K562 (cell line): ENCODE results near the gene EGFR. TPM values are rescaled to one million over a fixed set of nuclear protein-coding genes. Genes with fewer than 3 reads are reported as not detected.

Experiments used
- ATAC-seq: fragments of 200-7000 bp; cut with Tn5 transposase; 3 replicates; pipeline ENCODE4 v1.9.1; 2020; ENCODE audit warnings: moderate library complexity
- BruUV-seq: library from RNA; stranded (reverse); fragments of 400-500 nt; replicated peaks from 2 replicates; lab custom pipeline; 2021; lab: Mats Ljungman, UMichigan
- CTCF ChIA-PET: fragments of 300-600 bp; formaldehyde crosslinking; extraction: SDS; loops from one replicate; lab custom pipeline; 2021; ENCODE audit warnings: low intra/inter-chr PET ratio; lab: Yijun Ruan, JAX
- POLR2A ChIA-PET: fragments of 300-600, 350-650 bp; sonication (Branson Sonifier 250); formaldehyde crosslinking; extraction: SDS; loops from one replicate; lab custom pipeline; 2021; ENCODE audit warnings: antibody characterized with exemption, inconsistent platforms; lab: Yijun Ruan, JAX
- DNase-seq, 4 experiments: peaks; one replicate each; pipeline versions ENCODE4 v3.0.0 to v3.0.0-alpha.2; 2011 to 2018; ENCODE audit warnings: low spot score in 3 of 4, mixed read lengths in 3 of 4; ENCODE audit errors: extremely low read depth in 1 of 4
- FAIRE-seq: peaks from 2 replicates; lab custom pipeline; 2011; peaks lifted over from hg19 to GRCh38; lab: Jason Lieb, UNC
- H2AFZ ChIP-seq: 2 replicates; pipeline ENCODE4 v1.6.0; 2011; ENCODE audit warnings: low read depth, low read length, control low read depth, inconsistent platforms
- H3K27ac ChIP-seq: fragments of 200-600 bp; 3 replicates; pipeline ENCODE4 v1.8.0; 2011; ENCODE audit warnings: low read depth, mild to moderate bottlenecking, control low read depth, inconsistent platforms, low read length, moderate library complexity, mixed read lengths; ENCODE audit errors: extremely low read depth
- H3K27me3 ChIP-seq, 2 experiments: fragments of 300-600 bp in 1 of 2; 2 replicates in 1 of 2; 3 replicates in 1 of 2; pipeline versions ENCODE4 v1.6.0 to v1.8.0; 2011; ENCODE audit warnings: inconsistent platforms in 2 of 2, low read length in 2 of 2, mild to moderate bottlenecking in 1 of 2, mixed read lengths in 1 of 2, moderate library complexity in 1 of 2; ENCODE audit not compliant: control insufficient read depth in 2 of 2, insufficient read depth in 2 of 2
- H3K36me3 ChIP-seq: fragments of 300-600 bp; 3 replicates; pipeline ENCODE4 v1.8.0; 2011; ENCODE audit warnings: mild to moderate bottlenecking, low read length, inconsistent platforms; ENCODE audit not compliant: control insufficient read depth, insufficient read depth
- H3K4me1 ChIP-seq, 2 experiments: fragments of 200-600 bp in 1 of 2; replicated peaks in 1 of 2; 2 replicates in 1 of 2; 3 replicates in 1 of 2; pipeline versions ENCODE4 v1.5.1 to v1.8.0; 2011; ENCODE audit warnings: inconsistent platforms in 2 of 2, low read length in 2 of 2, mild to moderate bottlenecking in 1 of 2, mixed read lengths in 1 of 2, moderate library complexity in 1 of 2; ENCODE audit not compliant: control insufficient read depth in 2 of 2, insufficient read depth in 2 of 2
- H3K4me2 ChIP-seq: 2 replicates; pipeline ENCODE4 v1.6.1; 2011; ENCODE audit warnings: low read length, control low read depth, inconsistent platforms, mixed read lengths; ENCODE audit not compliant: insufficient read depth
- H3K4me3 ChIP-seq: fragments of 200-600 bp; sonication (generic), shearing (Covaris generic); 2 replicates; pipeline ENCODE4 v1.5.1; 2016; ENCODE audit warnings: control low read depth, inconsistent platforms
- H3K79me2 ChIP-seq: fragments of 200-600 bp; 3 replicates; pipeline ENCODE4 v1.8.0; 2011; ENCODE audit warnings: low read length, inconsistent platforms; ENCODE audit not compliant: control insufficient read depth, insufficient read depth
- H3K9ac ChIP-seq, 2 experiments: 2 replicates each; pipeline versions ENCODE4 v1.6.0 to v1.6.1; 2011; ENCODE audit warnings: low read depth in 2 of 2, low read length in 2 of 2, control low read depth in 1 of 2, inconsistent platforms in 1 of 2, mild to moderate bottlenecking in 1 of 2, mixed read lengths in 1 of 2; ENCODE audit not compliant: insufficient read depth in 1 of 2
- H3K9me1 ChIP-seq: one replicate; pipeline ENCODE4 v1.6.0; 2011; ENCODE audit warnings: inconsistent platforms, mild to moderate bottlenecking, low read length, moderate library complexity; ENCODE audit not compliant: control insufficient read depth, insufficient read depth
- H3K9me3 ChIP-seq: replicated peaks from 2 replicates; pipeline ENCODE4 v1.5.1; 2011; ENCODE audit warnings: low read depth, low read length, inconsistent platforms; ENCODE audit not compliant: control insufficient read depth, insufficient read depth
- H4K20me1 ChIP-seq: replicated peaks from 2 replicates; pipeline ENCODE4 v1.6.1; 2011; ENCODE audit warnings: low read length, inconsistent platforms, mixed read lengths; ENCODE audit not compliant: control insufficient read depth, insufficient read depth
- AFF4 ChIP-seq: sonication (generic); formaldehyde crosslinking; IDR thresholded peaks from 2 replicates; pipeline ENCODE4 v1.8.0; 2023; ENCODE audit warnings: mild to moderate bottlenecking, missing genetic modification reagents
- ILK ChIP-seq: fragments of 450-650 bp; IDR thresholded peaks from 2 replicates; pipeline ENCODE4 v1.6.1; 2016; ENCODE audit warnings: missing genetic modification characterization, low read depth, mild to moderate bottlenecking, missing compliant biosample characterization, moderate library complexity, borderline replicate concordance
- MLLT1 ChIP-seq, 2 experiments: fragments of 450-650 bp; IDR thresholded peaks; 2 replicates each; pipeline ENCODE4 v1.6.1; 2016
- SIN3B ChIP-seq: fragments of 450-650 bp; IDR thresholded peaks from 2 replicates; pipeline ENCODE4 v1.6.1; 2017; ENCODE audit warnings: low read depth, mild to moderate bottlenecking, moderate library complexity
- SPI1 ChIP-seq: IDR thresholded peaks from 2 replicates; pipeline ENCODE4 v1.6.1; 2011; ENCODE audit warnings: low read depth, low read length, control low read depth, borderline replicate concordance
- ZNF184 ChIP-seq: sonication (generic); formaldehyde crosslinking; IDR thresholded peaks from 2 replicates; pipeline ENCODE4 v1.5.0; 2020; ENCODE audit warnings: missing genetic modification reagents
- ZNF699 ChIP-seq: fragments of 250-450 bp; sonication (Bioruptor Pico); IDR thresholded peaks from 2 replicates; pipeline ENCODE4 v1.8.0; 2021; ENCODE audit warnings: mild to moderate bottlenecking, moderate library complexity; ENCODE audit not compliant: insufficient replicate concordance
- ZNF707 ChIP-seq: fragments of 250-450 bp; sonication (Bioruptor Pico); conservative IDR thresholded peaks from 2 replicates; pipeline ENCODE4 v1.8.0; 2022; ENCODE audit warnings: inconsistent platforms, mild to moderate bottlenecking, moderate library complexity
- WGBS: fragments of 100-300 bp; shearing (Covaris generic); methylation state at CpG from one replicate; pipeline ENCODE4 v1.1.6; 2016; ENCODE audit warnings: low coverage, mixed read lengths; ENCODE audit not compliant: insufficient coverage; ENCODE audit errors: missing lambda C conversion rate; 5-methylcytosine and 5-hydroxymethylcytosine counted together
- in situ Hi-C: fragments of 300-500 bp; cut with MboI; formaldehyde crosslinking; loops from 4 replicates; pipeline ENCODE4 v1.15.0; 2018; ENCODE audit warnings: inconsistent platforms, mixed read lengths
- intact Hi-C: fragments of 100-400 bp; cut with micrococcal nuclease; formaldehyde crosslinking; loops from 2 replicates; pipeline ENCODE4 v1.14.2; 2022
- polyA plus RNA-seq, 8 experiments: library from polyadenylated mRNA; depleted of rRNA in 4 of 8; stranded (reverse) in 5 of 8; unstranded in 3 of 8; fragments of >200 nt; fragmentation: Nextera tagmentation in 2 of 8; fragmentation: Illumina TruSeq in 1 of 8; extraction: Ambion mirVana in 2 of 8; extraction: Trizol in 1 of 8; gene quantifications; 2 replicates each; pipeline versions ENCODE4 v1.2.1 to v1.2.3, GENCODE V29; 2011 to 2014; ENCODE audit warnings: inconsistent platforms in 1 of 8, missing spikeins in 1 of 8
- total RNA-seq, 7 experiments: library from RNA; depleted of rRNA in 6 of 7; stranded (reverse); fragments of >200 nt in 6 of 7; fragmentation: Illumina TruSeq in 2 of 7; extraction: Trizol in 2 of 7; gene quantifications; 2 replicates each; pipeline versions ENCODE4 v1.2.1 to v1.2.3, GENCODE V29; 2011 to 2021; ENCODE audit warnings: low replicate concordance in 1 of 7

The EGFR gene
- total and polyA plus RNA-seq, 9 of the 15 experiments (the other 6 are each of a cell fraction or from before 2014, with no cell fraction given) = 0.13 TPM; not detected in 8

- no peak for TF ChIP-seq AFF4 (CRISPR knock-in tag)
- no peak for TF ChIP-seq SIN3B
- TF ChIP-seq ZNF699 (CRISPR knock-in tag) = no peak
Measured at GRCh38 chr7:55060636-55061022, 41.8 kb downstream of the EGFR start (continued).

GRCh38 chr7:55061726-55062499 lies 43.1 kb downstream of the EGFR start:
- FAIRE-seq = no peak
- TF ChIP-seq SPI1 (no peak), MLLT1 (IDR thresholded peaks at IDR 0.05) (no peak), ZNF184 (no peak), ZNF707 (CRISPR knock-in tag) (no peak), ILK (tag) (no peak)

More at GRCh38 chr7:55061726-55062499, 43.1 kb downstream of the EGFR start:
- H3K79me2 ChIP-seq = no peaks in the 10 kb centered on the region
- no peaks in the 10 kb centered on the region for H3K9me1 ChIP-seq
- H3K9me3 ChIP-seq = no peaks in the 10 kb centered on the region
- ATAC-seq = no peak
- DNase-seq = no peak
- no peaks in the 10 kb centered on the region for H3K4me1 ChIP-seq
- peaks cover 1 to 7% of the 10 kb centered on the region in 2 experiments; a peak in 3 of 5 replicates for H3K27me3 ChIP-seq
- no peak overlapping the region for H2AFZ ChIP-seq
- no peak overlapping the region for H3K4me3 ChIP-seq
- WGBS = under 1% methylated on average over 10 of the region's 10 CpGs
- no TSS peak for BruUV-seq
- intact Hi-C loops = no loop called here
- H3K9ac ChIP-seq = no peak overlapping the region
- CTCF ChIA-PET = no interaction called here
- in situ Hi-C loops = no loop called here
- POLR2A ChIA-PET = no interaction called here
- no peak overlapping the region for H3K27ac ChIP-seq
- no peaks in the 10 kb centered on the region for H4K20me1 ChIP-seq
- no peak overlapping the region for H3K4me2 ChIP-seq
- H3K36me3 ChIP-seq = no peaks in the 10 kb centered on the region
